Fibroblast of the conjunctiva (primary cell): Measurements from ENCODE around the gene PI4KA.
"Not testable (repeated sequence)": the region's sequence is repeated elsewhere in the genome, so short reads cannot be mapped to it uniquely, and the experiment has no call there.

Experiments used
- DNase-seq: peaks from one replicate; pipeline ENCODE4 v3.0.0-alpha.2; 2010; ENCODE audit warnings: low read depth

PI4KA gene

DNA sequence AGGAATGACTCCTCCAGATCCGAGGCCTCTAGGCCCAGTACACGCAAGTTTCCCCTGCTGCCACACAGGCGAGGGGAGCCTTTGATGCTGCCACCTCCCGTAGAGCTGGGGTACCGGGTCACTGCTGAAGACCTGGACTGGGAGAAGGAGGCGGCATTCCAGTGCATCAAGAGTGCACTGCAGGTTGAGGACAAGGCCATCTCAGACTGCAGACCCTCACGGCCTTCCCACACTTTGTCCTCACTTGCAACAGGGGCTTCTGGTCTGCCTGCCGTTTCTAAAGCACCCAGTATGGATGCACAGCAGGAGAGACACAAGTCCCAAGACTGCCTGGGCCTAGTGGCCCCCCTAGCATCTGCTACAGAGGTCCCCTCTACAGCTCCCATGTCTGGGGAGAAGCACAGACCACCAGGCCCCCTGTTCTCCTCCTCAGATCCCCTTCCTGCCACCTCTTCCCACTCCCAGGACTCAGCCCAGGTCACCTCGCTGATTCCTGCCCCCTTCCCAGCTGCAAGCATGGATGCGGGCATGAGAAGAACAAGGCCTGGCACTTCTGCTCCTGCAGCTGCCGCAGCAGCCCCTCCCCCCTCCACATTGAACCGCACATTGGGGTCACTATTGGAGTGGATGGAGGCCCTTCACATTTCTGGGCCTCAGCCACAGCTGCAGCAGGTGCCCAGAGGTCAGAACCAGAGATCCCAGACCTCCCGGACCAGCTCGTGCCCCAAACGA is 167.9 kb downstream of the PI4KA start:
- DNase-seq = not testable (repeated sequence)

DNA sequence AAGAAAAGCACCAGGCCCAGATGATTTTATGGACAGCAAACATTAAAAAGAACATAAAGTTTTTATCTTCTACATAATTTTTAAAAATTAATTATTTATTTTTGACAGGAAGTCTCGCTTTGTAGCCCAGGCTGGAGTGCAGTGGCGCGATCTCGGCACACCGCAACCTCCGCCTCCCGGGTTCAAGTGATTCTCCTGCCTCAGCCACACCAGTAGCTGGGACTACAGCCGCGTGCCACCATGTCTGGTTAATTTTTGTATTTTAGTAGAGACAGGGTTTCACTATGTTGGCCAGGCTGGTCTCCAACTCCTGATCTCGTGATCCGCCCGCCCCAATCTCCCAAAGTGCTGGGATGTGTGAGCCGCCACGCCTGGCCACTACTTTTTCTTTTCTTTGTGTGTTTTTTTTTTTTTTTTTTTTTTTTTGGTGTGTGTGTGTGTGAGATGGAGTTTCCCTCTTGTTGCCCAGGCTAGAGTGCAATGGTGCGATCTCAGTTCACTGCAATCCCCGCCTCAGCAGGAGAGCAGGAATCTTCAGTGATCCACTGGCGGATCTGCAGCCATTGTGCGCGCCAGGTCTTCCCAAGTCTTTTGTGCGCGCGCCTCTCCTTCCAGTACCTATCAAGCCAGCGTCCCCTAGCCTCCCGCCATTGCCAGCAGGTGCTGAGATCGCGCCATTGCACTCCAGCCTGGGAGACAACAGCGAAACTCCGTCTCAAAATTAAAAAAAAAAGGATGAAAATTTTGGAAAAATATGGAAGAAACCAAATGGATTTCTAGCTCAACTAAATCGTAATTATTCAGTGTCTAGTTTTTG is 171.0 kb downstream of the PI4KA start:
- DNase-seq = not testable (repeated sequence)

DNA sequence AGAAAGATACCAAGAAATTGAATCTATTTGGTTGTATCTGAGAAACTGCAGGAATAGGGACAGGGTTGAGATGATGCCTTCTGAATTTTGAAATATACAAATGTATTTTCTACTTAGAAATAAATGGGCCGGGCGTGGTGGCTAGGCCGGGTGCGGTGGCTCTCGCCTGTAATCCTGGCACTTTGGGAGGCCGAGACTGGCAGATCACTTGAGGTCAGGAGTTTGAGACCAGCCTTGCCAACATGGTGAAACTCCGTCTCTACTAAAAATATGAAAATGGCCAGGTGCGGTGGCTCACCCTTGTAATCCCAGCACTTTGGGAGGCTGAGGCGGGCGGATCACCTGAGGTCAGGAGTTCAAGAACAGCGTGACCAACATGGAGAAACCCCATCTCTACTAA is 172.8 kb downstream of the PI4KA start:
- not testable (repeated sequence) for DNase-seq

DNA sequence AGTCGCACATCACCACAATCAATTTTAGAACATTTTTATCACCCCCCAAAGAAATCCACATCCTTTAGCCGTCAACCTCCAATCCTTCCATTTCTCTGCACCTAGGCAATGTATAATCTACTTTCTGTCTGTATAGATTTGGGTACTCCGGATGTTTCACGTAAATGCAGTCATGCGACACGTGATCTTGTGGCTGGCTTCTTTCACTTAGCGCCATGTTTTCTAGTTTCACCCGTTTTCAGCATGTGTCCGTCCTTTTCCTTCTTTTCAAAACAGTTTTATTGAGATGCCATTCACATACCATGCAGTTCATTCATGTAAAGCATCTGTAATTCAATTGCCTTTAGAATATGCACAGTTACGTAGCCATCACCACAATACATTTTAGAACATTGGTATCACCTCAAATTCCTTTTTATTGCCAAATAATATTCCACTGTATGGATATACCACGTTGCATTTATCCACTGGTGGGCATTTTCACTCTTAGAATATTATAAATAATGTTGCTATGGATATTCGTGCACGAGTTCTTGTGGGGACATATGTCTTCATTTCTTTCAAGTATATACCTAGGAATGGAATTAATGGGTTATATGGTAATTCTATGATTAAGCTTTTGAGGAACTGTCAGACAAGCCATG is 179.7 kb downstream of the PI4KA start:
- not testable (repeated sequence) for DNase-seq

DNA sequence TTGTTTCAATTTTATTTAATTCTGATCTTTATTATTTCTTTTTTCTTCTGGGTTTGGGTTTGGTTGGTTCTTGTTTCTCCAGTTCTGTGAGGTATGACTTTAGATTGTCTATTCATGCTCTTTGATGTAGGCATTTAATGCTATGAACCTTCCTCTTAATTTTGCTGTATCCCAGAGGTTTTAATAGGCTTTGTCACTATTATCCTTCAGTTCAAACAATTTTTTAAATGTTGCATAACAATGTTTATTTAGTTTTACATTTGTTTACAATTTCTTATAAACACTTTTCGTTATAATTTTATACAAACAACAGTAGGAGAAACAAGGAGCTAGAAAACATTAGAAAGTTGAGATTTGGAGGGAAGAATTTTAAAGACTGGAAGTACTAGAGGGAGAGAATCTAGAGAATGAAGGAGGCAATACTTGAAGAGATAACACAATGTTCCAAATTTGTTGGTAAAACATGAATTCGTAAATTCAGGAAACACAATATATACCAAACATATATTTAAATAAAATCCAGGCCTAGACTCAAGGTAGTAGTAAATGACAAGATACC is 180.8 kb downstream of the PI4KA start:
- DNase-seq = no peak

DNA sequence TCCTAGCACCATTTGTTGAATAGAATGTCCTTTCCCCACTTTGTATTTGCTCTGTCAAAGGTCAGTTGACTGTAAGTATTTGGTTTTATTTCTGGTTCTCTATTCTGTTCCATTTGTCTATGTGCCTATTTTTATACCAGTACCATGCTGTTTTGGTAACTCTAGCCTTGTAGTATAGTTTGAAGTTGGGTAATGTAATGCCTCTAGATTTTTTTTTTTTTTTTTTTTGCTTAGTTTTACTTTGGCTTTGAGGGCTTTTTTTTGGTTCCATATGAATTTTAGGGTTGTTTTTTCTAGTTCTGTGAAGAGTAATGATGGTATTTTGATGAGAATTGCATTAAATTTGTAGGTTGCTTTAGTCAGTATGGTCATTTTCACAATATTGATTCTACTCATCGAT is 183.0 kb downstream of the PI4KA start:
- not testable (repeated sequence) for DNase-seq

DNA sequence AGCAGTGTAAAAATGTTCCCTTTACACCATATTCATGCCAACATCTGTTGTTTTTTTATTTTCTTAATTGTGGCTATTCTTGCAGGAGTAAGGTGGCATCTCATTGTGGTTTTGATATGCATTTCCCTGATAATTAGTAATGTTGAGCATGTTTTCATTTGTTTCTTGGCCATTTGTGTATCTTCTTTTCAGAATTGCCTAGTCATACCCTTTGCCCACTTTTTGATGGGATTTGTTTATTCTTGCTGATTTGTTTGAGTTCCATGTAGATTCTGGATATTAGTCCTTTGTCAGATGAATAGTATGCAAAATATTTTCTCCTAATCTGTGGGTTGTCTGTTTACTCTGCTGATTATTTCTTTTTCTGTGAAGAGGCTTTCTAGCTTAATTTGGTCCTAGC is 183.6 kb downstream of the PI4KA start:
- no peak for DNase-seq

DNA sequence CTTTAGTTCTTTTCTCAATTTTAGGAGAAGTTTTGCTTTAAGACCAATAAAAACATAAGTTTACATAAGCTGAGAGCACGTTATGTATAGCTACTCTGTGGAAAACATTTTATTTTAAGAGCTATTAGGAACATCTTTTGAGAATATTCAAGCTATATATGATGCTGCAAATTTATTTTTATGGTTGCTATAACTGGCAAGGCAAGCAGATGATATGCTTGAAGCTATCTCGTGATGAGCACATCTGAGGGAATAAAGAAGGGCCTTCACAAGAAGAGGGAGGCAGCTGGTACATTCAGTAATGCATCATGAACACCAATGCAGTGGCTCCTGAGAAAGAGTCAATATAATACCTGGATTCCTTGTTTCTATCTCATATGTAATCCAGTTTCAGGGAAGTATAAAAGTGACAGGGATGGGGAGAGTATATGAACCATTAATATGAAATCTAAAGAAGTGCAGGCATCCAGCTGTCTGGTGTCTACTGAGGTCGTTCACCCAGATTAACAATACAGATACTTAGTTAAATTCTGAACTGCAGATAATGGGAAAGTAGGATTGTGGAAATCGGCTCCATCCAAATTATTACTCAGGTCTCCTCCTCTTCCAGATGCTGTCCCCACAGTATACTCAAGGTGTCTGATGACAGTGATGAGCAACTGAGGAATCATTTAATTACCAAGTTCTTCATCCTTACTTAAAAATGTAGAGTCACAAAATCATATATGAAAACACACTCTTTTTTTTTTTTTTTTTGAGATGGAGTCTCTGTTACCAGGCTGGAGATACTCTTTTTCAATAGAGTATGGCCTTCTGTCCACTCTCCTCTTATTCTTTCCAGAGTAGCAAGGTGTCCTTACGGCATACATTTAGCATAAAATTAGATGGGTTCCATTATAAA is 185.1 kb downstream of the PI4KA start:
- DNase-seq = no peak

DNA sequence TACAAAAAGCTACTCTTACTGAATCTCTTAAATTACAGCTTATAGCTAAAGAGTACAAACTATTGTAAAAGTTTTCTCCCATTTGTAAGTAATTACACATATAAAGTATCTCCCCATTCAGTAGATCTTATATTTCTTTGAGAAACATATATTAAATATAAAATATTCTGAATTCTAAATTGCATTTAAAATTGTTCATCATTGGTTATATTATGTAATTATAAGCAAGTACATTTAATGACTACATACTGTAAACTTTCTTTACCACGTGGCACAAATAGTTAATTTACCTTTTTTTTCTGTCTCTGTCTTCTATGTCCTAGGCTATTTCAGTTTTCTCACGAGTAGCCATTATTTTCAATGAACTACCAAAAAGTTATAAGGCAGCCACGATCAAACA is 185.9 kb downstream of the PI4KA start:
- DNase-seq = no peak

DNA sequence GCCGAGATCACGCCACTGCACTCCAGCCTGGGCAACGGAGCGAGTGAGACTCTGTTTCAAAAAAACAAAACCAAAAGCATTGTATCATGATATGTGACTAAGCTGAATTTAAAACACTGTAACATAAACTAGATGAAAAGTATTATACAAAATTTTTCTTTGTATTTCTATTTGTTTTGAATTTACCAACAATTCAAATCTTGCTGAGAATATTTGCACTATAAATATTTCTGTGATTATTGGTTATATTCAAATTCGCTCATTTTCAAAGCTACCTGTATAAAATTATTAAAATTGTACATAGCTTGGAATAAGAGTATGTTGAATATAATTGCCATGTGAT is 186.6 kb downstream of the PI4KA start:
- no peak for DNase-seq

DNA sequence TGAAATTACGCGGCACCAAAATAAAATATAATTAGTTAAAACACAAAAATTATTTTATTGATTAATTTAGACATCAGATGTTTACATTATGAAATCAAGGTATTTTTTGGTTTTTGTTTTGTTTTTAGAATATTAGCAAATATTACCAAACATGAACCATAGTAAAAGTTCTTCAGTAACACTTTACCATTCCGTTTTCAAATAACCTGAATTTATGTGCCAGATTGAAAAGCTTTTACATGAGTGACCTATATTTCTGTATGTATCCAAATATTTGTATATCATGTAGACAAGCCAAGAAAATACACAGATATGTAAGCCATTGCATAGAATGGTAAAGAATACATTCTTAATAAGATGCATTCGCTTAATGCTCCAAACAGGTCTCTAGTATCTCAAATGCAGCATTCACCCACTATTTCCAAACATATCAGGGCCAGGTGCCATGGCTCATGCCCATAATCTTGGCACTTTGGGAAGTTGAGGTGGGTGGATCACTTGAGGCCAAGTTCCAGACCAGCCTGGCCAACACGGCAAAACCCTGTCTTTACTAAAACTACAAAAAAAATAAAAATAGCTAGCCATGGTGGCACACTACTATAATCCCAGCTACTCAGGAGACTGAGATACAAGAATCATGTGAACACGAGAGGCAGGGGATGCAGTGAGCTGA is 187.1 kb downstream of the PI4KA start:
- no peak for DNase-seq

DNA sequence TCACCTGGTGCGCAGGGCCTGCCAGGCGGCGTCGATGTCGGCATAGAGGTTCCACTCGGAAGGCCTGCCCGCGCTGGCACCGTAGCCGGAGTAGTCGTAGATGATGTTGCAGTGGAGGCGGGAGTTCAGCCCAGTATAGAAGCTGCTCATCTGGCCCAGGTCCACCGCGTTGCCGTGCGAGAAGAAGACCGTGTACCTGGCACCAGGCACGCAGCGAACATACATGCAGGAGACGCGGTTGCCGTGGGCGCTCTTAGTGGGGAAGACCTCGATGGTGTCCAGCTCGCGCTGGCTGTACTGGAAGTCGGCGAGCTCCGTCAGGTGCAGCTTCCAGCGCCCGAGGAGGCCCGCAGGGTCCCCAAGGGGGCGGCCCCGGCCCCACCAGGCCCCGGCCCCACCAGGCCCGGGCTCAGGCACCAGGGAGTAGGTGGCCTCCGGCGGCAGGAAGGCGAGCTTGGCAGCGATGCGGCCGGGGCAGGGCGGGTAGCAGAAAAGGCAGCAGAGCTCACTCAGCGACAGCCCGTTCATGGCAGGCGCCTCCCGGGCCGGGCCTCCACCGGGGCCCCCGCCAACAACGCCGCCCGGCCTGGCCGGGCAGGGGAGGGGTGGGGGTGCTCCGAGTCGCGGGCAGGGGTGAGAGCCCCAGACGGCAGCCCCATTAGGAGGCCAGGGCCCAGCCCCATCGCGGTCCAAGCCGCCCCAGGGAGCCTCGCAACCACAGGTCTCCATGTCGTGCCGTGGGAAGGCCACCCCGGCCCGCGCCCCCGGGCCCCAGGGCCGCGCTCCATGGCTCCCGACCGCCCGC is 188.0 kb downstream of the PI4KA start:
- not testable (repeated sequence) for DNase-seq

DNA sequence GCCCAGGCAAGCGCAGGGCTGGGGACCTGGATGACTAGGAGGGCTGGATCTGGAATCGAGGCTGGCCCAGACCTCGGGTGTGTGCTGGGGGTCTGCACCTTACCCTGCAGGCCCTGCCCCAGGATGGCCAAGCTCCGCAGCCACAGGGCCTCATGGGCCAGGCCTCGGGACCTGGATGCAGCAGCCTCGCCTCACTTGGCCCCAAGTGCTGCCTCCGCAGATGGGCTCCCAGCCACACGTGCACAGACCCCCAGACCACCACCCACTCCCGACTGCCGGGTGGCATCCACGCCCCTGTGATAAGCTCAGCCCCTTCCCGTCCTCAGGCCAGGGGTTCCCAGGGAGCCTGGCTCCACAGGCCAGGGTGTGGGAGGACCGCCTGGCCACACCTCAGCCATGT is 188.7 kb downstream of the PI4KA start:
- not testable (repeated sequence) for DNase-seq

DNA sequence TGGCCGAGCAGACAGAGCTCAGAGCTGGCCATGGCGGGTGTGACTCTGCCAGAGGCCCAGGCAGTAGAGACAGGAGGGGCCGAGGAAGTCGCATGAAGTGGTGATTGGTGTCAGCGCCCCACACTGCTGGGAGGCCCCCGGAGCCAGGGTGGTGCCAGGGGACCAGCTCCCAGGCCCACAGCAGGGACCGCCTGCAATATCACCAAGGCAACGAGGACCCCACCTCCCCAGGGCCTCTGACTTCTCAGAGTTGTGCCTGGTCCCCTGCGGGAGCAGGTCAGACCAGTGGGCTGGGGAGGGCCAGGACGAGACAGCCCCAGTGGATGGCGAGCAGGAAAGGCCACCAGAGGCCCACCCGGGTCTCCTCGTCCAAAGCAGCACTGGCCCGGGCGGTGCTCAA is 189.1 kb downstream of the PI4KA start:
- DNase-seq = not testable (repeated sequence)

DNA sequence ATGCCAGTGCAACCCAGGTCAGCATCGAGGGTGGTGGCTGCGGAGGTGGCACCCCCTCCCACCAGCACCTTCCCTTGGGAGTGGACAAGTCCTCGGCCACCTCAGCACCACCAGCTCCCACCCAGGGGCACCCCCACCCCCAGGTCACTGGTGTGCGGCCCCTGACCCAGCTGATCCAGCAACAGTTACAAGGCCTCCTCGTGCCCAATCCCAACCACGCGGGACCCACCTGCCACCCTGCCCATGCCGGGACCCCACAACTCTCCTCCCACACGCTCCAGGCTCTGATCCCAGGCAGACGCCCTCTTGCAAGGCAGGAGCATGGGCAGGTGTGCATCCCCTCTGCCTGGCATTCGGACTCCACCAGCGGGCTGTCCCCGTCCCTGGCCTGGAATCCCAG is 189.8 kb downstream of the PI4KA start:
- not testable (repeated sequence) for DNase-seq

DNA sequence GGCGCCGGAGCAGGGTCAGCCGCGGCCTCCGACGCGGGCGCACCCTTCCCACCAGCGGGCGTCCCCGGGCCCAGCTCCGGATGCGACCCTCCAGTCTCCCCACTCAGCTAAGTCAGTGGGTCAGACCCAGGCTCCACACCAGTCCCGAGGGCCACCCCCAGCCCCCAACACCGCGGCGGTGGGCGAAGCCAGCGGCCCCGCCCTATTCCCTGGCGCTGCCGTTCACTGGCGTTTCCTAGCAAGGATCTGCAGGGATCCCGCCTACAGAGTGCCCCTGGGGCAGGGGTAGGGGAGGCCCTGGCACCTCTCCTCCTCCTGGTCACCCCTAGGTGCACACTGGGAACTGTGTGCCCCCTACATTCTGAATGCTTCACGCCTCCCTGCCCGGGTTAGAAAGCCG is 190.4 kb downstream of the PI4KA start:
- DNase-seq = not testable (repeated sequence)

DNA sequence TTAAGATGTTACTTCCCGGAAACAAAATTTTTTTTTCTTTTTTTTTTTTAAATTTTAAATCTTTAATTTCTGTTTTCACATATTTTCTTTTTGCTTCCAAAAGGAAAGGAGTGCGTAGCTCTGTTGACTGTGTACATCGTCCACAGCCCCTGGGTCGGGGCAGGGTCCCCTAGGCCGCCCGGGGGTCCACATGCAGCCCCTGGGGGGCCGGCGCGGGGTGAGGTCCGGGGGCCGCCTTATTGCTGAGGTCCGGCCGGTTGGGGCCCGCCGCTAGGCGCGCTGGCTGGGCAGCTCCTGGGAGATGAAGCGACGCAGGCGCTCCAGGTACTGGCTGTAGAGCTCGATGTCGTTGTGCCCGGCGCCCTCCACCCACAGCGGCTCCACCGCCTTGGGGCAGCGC is 191.1 kb downstream of the PI4KA start:
- DNase-seq = not testable (repeated sequence)

DNA sequence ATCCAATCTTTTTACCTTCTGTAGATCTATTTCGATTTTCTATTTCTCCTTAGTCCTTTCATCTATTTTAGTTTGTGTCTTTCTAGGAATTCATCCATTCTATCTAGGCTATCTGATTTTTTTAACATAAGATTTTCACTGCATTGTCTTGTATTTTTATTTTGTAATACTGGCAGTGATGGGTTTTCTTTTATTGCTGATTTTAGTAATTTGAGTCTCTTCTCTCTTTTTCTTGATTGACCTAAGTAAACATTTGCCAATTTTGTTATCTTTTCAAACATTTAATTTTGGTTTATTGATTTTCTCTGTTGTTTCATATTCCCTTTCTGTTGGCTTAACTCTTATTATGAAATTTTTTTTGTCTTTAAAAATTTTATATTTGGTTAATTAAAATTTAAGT is 192.1 kb downstream of the PI4KA start:
- no peak for DNase-seq

DNA sequence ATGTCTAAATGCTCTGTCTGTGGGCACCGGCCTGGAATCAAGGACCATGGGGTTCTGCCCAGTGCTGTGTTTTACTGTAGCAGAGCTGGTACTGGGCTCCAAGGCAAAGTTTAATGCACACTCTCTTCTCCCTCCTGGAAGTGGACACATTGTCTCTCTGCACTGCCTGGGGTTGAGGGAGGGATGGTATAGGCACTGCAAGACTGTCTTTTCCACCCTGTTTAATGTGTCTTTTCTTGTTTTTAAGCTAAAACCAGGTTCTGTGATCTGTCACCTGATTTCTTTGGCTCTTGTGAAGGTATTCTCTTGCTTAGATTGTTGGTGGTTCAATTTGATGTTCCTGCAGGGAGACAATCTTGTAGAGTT is 194.0 kb downstream of the PI4KA start:
- no peak for DNase-seq

DNA sequence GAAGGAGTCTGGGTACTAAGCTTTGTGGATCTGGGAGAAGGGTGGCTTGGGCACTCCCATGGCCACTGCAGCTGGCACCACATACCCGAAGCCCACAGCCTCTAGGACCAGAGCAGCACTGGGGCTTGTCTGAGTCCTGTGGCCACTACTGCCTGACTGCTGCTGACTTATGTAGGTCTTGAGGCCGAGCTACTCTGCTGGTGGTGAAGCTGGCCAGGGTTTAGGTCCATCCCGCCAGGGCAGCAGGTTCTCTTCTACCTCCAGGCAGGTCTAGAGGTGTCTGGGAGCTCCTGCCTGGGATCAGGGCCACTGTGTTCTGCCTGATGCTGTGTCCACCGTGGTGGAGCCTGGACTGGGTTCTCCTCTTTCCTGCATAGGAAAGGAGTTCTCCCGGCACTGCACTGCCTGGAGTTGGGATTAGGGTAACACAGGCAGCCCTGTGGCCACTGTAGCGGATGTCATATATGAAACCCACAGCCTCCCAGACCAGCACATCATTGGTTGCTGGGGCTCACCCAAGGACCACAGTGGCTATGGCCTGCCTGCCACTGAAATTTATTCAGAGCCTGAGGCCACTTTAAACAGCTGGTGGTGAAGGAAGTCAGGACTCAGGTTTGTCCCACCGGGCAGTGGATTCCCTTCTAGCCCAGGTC is 194.5 kb downstream of the PI4KA start:
- DNase-seq = no peak
